Measurements from ENCODE around the gene ATP9A.
"Not testable (repeated sequence)": the region's sequence is repeated elsewhere in the genome, so short reads cannot be mapped to it uniquely, and the experiment has no call there.

DNA sequence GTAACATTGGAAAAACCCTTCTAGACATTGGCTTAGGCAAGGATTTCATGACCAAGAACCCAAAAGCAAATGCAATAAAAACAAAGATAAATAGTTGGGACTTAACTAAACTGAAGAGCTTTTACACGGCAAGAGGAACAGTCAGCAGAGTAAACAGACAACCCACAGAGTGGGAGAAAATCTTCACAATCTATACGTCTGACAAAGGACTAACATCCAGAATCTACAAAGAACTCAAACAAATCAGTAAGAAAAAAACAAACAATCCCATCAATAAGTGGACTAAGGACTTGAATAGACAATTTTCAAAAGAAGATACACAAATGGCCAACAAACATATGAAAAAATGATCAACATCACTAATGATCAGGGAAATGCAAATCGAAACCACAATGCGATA, 45.9 kb downstream of the ATP9A start:
- TF ChIP-seq, protein P1, sequence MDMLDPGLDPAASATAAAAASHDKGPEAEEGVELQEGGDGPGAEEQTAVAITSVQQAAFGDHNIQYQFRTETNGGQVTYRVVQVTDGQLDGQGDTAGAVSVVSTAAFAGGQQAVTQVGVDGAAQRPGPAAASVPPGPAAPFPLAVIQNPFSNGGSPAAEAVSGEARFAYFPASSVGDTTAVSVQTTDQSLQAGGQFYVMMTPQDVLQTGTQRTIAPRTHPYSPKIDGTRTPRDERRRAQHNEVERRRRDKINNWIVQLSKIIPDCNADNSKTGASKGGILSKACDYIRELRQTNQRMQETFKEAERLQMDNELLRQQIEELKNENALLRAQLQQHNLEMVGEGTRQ (IDR thresholded peaks at IDR 0.05; ENCODE audit: borderline replicate concordance, low read depth, low read length), result not testable (repeated sequence)
- TF ChIP-seq ETV6 (conservative IDR thresholded peaks at IDR 0.05 in 1 of 2, IDR thresholded peaks at IDR 0.05 in 1 of 2; ENCODE audit: borderline replicate concordance in 1 of 2, low read depth in 1 of 2); GABPA (IDR thresholded peaks at IDR 0.05; ENCODE audit: low read depth); SMC3 (IDR thresholded peaks at IDR 0.05; ENCODE audit: borderline replicate concordance, low read length): not testable (repeated sequence)
- TF ChIP-seq, protein P2, sequence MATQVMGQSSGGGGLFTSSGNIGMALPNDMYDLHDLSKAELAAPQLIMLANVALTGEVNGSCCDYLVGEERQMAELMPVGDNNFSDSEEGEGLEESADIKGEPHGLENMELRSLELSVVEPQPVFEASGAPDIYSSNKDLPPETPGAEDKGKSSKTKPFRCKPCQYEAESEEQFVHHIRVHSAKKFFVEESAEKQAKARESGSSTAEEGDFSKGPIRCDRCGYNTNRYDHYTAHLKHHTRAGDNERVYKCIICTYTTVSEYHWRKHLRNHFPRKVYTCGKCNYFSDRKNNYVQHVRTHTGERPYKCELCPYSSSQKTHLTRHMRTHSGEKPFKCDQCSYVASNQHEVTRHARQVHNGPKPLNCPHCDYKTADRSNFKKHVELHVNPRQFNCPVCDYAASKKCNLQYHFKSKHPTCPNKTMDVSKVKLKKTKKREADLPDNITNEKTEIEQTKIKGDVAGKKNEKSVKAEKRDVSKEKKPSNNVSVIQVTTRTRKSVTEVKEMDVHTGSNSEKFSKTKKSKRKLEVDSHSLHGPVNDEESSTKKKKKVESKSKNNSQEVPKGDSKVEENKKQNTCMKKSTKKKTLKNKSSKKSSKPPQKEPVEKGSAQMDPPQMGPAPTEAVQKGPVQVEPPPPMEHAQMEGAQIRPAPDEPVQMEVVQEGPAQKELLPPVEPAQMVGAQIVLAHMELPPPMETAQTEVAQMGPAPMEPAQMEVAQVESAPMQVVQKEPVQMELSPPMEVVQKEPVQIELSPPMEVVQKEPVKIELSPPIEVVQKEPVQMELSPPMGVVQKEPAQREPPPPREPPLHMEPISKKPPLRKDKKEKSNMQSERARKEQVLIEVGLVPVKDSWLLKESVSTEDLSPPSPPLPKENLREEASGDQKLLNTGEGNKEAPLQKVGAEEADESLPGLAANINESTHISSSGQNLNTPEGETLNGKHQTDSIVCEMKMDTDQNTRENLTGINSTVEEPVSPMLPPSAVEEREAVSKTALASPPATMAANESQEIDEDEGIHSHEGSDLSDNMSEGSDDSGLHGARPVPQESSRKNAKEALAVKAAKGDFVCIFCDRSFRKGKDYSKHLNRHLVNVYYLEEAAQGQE (IDR thresholded peaks at IDR 0.05; ENCODE audit: low read depth, low read length), result not testable (repeated sequence)
- TF ChIP-seq, protein P3, sequence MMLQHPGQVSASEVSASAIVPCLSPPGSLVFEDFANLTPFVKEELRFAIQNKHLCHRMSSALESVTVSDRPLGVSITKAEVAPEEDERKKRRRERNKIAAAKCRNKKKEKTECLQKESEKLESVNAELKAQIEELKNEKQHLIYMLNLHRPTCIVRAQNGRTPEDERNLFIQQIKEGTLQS (IDR thresholded peaks at IDR 0.05; ENCODE audit: borderline replicate concordance, extremely low read depth, low read depth, low read length), result not testable (repeated sequence)
- TF ChIP-seq, protein P4, sequence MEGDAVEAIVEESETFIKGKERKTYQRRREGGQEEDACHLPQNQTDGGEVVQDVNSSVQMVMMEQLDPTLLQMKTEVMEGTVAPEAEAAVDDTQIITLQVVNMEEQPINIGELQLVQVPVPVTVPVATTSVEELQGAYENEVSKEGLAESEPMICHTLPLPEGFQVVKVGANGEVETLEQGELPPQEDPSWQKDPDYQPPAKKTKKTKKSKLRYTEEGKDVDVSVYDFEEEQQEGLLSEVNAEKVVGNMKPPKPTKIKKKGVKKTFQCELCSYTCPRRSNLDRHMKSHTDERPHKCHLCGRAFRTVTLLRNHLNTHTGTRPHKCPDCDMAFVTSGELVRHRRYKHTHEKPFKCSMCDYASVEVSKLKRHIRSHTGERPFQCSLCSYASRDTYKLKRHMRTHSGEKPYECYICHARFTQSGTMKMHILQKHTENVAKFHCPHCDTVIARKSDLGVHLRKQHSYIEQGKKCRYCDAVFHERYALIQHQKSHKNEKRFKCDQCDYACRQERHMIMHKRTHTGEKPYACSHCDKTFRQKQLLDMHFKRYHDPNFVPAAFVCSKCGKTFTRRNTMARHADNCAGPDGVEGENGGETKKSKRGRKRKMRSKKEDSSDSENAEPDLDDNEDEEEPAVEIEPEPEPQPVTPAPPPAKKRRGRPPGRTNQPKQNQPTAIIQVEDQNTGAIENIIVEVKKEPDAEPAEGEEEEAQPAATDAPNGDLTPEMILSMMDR (IDR thresholded peaks at IDR 0.05 in 2 of 3, conservative IDR thresholded peaks at IDR 0.05 in 1 of 3; ENCODE audit: control insufficient read depth in 2 of 3, extremely low read depth in 1 of 3, insufficient read depth in 1 of 3, low read depth in 3 of 3, low read length in 3 of 3), result not testable (repeated sequence)
- TF ChIP-seq, protein P5, sequence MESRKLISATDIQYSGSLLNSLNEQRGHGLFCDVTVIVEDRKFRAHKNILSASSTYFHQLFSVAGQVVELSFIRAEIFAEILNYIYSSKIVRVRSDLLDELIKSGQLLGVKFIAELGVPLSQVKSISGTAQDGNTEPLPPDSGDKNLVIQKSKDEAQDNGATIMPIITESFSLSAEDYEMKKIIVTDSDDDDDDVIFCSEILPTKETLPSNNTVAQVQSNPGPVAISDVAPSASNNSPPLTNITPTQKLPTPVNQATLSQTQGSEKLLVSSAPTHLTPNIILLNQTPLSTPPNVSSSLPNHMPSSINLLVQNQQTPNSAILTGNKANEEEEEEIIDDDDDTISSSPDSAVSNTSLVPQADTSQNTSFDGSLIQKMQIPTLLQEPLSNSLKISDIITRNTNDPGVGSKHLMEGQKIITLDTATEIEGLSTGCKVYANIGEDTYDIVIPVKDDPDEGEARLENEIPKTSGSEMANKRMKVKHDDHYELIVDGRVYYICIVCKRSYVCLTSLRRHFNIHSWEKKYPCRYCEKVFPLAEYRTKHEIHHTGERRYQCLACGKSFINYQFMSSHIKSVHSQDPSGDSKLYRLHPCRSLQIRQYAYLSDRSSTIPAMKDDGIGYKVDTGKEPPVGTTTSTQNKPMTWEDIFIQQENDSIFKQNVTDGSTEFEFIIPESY (IDR thresholded peaks at IDR 0.05), result not testable (repeated sequence)

Measured in GM12878 (cell line).